ENCODE results near the gene DNM3.

Gene DNM3

DNA sequence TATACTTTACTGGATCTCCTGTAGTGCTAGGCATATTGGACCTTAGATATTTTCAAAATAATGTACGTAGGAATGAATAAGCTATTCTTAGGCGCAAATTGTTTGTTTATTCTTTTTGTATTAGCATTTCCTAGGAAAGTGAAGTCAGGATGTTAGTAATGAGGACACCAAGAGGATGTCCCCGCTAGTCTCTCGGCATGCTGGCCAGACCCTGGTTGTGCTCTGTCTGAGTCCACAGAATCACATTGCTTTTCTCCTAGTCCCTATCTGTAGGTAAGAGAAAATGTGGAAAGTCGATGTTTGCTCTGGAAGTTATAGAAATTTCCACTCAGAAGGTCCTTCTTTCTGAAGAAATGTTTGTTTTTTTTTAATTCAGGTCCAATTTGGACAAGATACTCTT is 31.1 kb downstream of the DNM3 start:
- TF ChIP-seq, protein P1, sequence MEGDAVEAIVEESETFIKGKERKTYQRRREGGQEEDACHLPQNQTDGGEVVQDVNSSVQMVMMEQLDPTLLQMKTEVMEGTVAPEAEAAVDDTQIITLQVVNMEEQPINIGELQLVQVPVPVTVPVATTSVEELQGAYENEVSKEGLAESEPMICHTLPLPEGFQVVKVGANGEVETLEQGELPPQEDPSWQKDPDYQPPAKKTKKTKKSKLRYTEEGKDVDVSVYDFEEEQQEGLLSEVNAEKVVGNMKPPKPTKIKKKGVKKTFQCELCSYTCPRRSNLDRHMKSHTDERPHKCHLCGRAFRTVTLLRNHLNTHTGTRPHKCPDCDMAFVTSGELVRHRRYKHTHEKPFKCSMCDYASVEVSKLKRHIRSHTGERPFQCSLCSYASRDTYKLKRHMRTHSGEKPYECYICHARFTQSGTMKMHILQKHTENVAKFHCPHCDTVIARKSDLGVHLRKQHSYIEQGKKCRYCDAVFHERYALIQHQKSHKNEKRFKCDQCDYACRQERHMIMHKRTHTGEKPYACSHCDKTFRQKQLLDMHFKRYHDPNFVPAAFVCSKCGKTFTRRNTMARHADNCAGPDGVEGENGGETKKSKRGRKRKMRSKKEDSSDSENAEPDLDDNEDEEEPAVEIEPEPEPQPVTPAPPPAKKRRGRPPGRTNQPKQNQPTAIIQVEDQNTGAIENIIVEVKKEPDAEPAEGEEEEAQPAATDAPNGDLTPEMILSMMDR (IDR thresholded peaks at IDR 0.05): no peak

DNA sequence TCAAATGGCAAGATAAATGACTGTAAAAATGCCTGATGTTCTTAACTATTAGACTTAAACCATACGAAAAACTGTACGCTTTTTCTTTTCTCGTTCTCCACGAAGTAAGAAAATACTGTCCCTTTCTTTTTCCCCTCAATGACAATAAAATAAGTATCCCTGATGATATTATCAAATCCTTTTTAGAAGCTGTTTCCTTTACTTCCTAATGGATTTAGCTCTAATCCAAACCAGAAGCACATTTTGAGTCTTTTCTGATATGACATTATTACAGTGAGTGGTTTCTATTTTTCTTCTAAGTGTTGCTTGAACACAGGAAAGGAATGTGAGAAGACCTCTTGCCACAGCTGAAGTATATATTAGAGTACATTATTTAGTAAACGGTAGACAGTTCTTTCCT is 32.4 kb downstream of the DNM3 start:
- TF ChIP-seq, protein P1 (IDR thresholded peaks at IDR 0.05): no peak

DNA sequence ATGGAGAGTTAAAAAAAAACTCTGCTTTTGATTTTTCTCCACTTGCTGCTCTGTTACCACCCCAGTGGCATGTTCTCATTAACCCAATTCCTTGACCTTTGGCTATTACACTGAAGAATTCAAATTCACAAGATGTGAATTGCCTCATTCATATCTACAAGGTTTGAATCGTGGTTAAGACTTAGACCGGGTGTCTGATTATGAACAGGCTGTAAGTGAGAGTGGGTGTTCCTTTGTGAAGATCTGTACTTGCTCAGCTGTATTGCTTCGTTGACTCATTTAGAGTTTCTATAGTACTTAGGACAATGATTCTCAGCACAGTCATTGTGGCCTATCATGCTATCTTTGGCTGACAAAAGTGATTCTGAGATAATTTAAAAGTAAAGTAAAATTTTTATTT is 36.4 kb downstream of the DNM3 start:
- TF ChIP-seq, protein P1 (IDR thresholded peaks at IDR 0.05): no peak

DNA sequence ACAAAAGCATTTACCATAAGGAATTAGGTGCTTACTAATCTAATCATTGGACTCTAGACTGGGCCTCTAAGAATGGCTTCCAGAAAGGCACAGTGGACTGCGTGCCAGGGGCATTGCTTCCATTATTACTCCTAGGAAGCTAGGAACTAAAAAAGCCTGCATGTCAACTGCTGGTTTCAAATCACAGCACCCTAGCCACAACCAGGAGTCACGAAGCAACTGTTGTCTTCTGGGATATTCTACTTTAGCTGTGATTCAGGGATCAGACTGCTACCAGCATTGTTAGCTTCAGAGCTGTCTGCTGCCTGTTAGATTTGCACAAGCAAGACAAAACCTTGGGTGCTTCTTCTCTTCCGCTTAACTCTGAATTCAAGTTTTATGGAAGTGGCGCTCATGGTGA is 38.3 kb downstream of the DNM3 start:
- TF ChIP-seq, protein P1 (IDR thresholded peaks at IDR 0.05): no peak

DNA sequence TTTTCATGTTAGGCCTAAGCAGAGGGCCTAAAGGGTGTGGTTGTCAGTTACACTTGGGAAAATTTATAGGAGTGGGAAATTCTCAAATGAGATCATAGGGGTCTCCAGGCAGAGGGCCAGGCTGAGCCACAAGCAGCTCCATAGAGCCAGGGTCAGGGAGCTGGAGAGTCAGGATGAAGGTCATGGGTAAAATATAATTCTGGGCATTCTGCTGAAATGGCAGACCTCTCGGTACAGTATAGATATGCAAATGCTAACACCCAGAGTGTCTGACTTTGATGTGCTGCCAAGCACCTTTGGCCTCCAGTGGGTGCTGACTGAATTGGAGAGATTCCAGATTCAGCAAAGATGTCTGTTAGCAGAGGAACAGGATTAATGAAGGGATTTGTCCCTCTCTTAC is 40.1 kb downstream of the DNM3 start:
- TF ChIP-seq, protein P1 (IDR thresholded peaks at IDR 0.05): no peak

DNA sequence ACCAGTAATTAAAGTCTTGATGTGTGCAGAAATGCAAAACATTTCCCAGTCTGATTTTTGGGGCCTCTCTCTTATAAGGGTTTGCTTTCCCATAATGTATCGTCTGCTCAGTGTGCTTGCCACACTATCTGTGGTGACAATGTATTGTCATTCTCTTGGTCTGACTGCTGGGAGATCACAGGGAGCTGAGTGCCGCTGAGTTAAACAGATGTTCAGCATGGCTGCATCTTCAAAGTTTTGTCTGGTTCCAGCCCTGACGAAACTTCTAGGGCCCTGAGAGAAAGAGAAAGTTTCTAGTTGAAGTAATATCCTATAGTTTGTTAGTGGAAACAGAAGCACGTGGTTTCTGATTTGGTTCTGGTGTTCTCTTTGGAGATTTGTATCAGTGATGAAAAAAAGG is 42.6 kb downstream of the DNM3 start:
- TF ChIP-seq, protein P1 (IDR thresholded peaks at IDR 0.05): no peak

DNA sequence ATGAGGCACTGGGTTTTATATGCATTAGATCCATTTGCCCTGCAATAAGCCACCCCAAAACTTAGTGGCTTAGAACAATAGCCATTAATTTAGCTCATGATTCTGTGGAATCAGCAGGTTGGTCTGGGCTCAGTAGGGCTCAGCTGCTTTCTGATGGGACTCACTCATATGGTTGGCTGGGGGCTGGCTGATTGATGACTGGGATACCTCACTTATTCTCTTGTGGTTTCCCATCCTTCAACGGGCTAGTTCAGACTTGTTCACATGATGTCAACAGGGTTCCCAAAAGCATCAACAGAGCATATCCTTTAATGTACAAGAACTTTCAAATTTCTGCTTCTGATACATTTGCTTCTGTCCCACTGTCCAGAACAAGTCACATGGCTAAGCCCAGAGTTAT is 43.2 kb downstream of the DNM3 start:
- TF ChIP-seq, protein P1 (IDR thresholded peaks at IDR 0.05): no peak

DNA sequence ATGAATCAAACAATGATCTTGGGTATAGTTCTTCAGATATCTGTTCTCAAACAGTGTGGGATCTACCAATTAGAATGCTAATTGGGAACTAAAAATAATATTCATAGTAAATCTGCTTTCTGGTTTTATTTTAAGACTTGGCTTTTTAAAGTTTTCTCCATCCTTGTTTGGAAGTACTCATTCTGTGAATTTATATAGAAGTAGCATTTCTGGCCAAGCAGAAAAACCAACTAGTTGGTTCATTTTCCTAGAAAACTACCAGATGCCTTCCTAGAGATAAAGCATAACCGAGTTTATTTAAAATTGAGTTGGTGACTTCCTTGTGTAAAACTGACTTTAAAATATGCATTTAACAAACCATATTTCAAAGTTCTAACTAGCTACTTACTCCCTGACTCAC is 48.8 kb downstream of the DNM3 start:
- TF ChIP-seq, protein P1 (IDR thresholded peaks at IDR 0.05): no peak

All from LNCAP (cell line).